ENCODE measurements around the gene GSTM4. TPM values are rescaled to one million over a fixed set of nuclear protein-coding genes. Genes with fewer than 3 reads are reported as not detected.

GSTM4 gene
- total and polyA plus RNA-seq, 9 of the 15 experiments (the other 6 are each of a cell fraction or from before 2014, with no cell fraction given), result 18.8 to 53.4 (median 38.8) TPM

DNA sequence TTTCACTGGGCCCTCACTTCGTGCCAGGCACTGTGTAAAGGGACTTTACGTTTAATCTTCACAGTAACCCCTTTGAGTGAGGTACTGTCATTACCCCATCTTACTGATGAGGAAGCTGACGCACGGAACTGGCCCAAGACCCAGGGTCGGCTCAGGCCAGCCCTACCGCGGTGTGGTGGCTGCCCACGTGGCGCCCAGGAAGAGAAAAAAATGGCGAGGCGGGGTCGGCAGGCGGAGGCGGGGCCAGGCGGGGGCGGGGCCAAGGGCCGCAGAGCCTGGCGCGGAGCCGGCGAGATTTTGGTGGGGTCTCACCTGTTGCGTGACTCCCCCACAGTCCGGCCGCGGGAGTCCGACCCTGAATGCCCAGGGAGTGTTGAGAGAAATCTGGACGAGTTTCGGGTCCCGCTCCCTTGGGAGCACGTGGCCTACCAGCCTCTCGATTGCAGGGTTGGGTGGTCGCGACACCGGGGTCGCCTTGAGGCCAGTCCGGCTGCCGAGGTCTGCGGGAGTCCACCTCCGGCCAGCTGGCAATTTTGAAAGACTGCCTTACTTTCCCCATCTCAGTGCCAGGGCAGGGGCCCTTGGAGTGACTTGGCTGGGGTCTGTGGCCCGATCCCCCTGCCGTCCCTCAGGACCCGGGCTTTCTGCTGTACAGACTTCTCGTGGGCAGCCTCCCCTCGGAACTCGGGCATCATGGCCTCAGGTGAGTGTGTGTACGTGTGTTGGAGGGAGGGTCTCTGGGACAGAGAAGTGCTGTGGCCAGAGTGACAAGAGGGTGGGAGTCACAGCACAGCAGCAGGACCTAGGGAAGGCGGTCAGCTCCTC, 36.1 kb upstream of the GSTM4 start, which contains the start of the genes AMPD2 and GNAT2 (continued):
- 0 out of 2 replicates have a peak, but pooled peaks have one; percentile 50 for TF ChIP-seq AFF4 (CRISPR knock-in tag; IDR thresholded peaks at IDR 0.05)
- TF ChIP-seq, protein P1, sequence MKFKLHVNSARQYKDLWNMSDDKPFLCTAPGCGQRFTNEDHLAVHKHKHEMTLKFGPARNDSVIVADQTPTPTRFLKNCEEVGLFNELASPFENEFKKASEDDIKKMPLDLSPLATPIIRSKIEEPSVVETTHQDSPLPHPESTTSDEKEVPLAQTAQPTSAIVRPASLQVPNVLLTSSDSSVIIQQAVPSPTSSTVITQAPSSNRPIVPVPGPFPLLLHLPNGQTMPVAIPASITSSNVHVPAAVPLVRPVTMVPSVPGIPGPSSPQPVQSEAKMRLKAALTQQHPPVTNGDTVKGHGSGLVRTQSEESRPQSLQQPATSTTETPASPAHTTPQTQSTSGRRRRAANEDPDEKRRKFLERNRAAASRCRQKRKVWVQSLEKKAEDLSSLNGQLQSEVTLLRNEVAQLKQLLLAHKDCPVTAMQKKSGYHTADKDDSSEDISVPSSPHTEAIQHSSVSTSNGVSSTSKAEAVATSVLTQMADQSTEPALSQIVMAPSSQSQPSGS (CRISPR knock-in tag; IDR thresholded peaks at IDR 0.05), result no peak
- TF ChIP-seq ZNF347 (CRISPR knock-in tag; IDR thresholded peaks at IDR 0.05; ENCODE audit: low read depth), result no peak
- TF ChIP-seq, protein P2, sequence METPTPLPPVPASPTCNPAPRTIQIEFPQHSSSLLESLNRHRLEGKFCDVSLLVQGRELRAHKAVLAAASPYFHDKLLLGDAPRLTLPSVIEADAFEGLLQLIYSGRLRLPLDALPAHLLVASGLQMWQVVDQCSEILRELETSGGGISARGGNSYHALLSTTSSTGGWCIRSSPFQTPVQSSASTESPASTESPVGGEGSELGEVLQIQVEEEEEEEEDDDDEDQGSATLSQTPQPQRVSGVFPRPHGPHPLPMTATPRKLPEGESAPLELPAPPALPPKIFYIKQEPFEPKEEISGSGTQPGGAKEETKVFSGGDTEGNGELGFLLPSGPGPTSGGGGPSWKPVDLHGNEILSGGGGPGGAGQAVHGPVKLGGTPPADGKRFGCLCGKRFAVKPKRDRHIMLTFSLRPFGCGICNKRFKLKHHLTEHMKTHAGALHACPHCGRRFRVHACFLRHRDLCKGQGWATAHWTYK (CRISPR knock-in tag; IDR thresholded peaks at IDR 0.05), result no peak
- 0 out of 2 replicates have a peak, but pooled peaks have one; percentile 53 for TF ChIP-seq PHF21A (IDR thresholded peaks at IDR 0.05; ENCODE audit: borderline replicate concordance, low read depth)
- TF ChIP-seq, protein P3, sequence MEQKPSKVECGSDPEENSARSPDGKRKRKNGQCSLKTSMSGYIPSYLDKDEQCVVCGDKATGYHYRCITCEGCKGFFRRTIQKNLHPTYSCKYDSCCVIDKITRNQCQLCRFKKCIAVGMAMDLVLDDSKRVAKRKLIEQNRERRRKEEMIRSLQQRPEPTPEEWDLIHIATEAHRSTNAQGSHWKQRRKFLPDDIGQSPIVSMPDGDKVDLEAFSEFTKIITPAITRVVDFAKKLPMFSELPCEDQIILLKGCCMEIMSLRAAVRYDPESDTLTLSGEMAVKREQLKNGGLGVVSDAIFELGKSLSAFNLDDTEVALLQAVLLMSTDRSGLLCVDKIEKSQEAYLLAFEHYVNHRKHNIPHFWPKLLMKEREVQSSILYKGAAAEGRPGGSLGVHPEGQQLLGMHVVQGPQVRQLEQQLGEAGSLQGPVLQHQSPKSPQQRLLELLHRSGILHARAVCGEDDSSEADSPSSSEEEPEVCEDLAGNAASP (IDR thresholded peaks at IDR 0.05), result no peak
- TF ChIP-seq CHAMP1 (IDR thresholded peaks at IDR 0.05), result no peak
- TF ChIP-seq TAL1 (IDR thresholded peaks at IDR 0.05), result no peak
- no peak for TF ChIP-seq NR3C1 (CRISPR knock-in tag; IDR thresholded peaks at IDR 0.05)

Data from K562 (cell line).